ENCODE results near the gene PCBP1. TPM values are rescaled to one million over a fixed set of nuclear protein-coding genes. Genes with fewer than 3 reads are reported as not detected.
"Not testable (repeated sequence)": the region's sequence is repeated elsewhere in the genome, so short reads cannot be mapped to it uniquely, and the experiment has no call there.

PCBP1 gene
- total RNA-seq, 1 donor from 2014 or later: 237 TPM

- no peak for DNase-seq (ENCODE audit: extremely low read depth, low read depth, low spot score)
Observed at GRCh38 chr2:70080610-70081200, 6.6 kb upstream of the PCBP1 start.

GRCh38 chr2:70081221-70081620, 6.1 kb upstream of the PCBP1 start:
- DNase-seq (ENCODE audit: extremely low read depth, low read depth, low spot score): no peak

GRCh38 chr2:70083344-70084156, 3.7 kb upstream of the PCBP1 start:
- no peak for DNase-seq (ENCODE audit: extremely low read depth, low read depth, low spot score)

GRCh38 chr2:70084973-70085710, 2.1 kb upstream of the PCBP1 start:
- DNase-seq (ENCODE audit: extremely low read depth, low read depth, low spot score): no peak

GRCh38 chr2:70085711-70086277, 1.5 kb upstream of the PCBP1 start:
- DNase-seq (ENCODE audit: extremely low read depth, low read depth, low spot score): no peak

GRCh38 chr2:70086278-70086837, 919 bp upstream of the PCBP1 start:
- peak; percentile 70 for DNase-seq (ENCODE audit: extremely low read depth, low read depth, low spot score)

- no peak for DNase-seq (ENCODE audit: extremely low read depth, low read depth, low spot score)
Observed at GRCh38 chr2:70087702-70088597, 673 bp downstream of the PCBP1 start.

- DNase-seq (ENCODE audit: extremely low read depth, low read depth, low spot score): no peak
Observed at GRCh38 chr2:70088598-70089219, 1.4 kb downstream of the PCBP1 start.

- DNase-seq (ENCODE audit: extremely low read depth, low read depth, low spot score): no peak
Observed at GRCh38 chr2:70089220-70089982, 2.1 kb downstream of the PCBP1 start.

GRCh38 chr2:70089983-70090525, 2.8 kb downstream of the PCBP1 start:
- no peak for DNase-seq (ENCODE audit: extremely low read depth, low read depth, low spot score)

GRCh38 chr2:70090706-70091334, 3.5 kb downstream of the PCBP1 start:
- no peak for DNase-seq (ENCODE audit: extremely low read depth, low read depth, low spot score)

- DNase-seq (ENCODE audit: extremely low read depth, low read depth, low spot score): no peak
Observed at GRCh38 chr2:70091364-70091763, 4.1 kb downstream of the PCBP1 start.

- DNase-seq (ENCODE audit: extremely low read depth, low read depth, low spot score): no peak
Observed at GRCh38 chr2:70091816-70092215, 4.5 kb downstream of the PCBP1 start.

GRCh38 chr2:70092576-70093243, 5.4 kb downstream of the PCBP1 start:
- DNase-seq (ENCODE audit: extremely low read depth, low read depth, low spot score): not testable (repeated sequence)

GRCh38 chr2:70094171-70094977, 7.1 kb downstream of the PCBP1 start:
- DNase-seq (ENCODE audit: extremely low read depth, low read depth, low spot score): no peak

GRCh38 chr2:70094978-70095719, 7.9 kb downstream of the PCBP1 start:
- DNase-seq (ENCODE audit: extremely low read depth, low read depth, low spot score): no peak
